Small intestine (tissue), 7 donors: ENCODE results near the gene TNRC6B. TPM values are rescaled to one million over a fixed set of nuclear protein-coding genes. Genes with fewer than 3 reads are reported as not detected.

Source experiments
- DNase-seq, 2 donors: peaks; one replicate each; pipeline versions ENCODE4 v3.0.0 to v3.0.0-alpha.2; 2013
- FAIRE-seq: peaks from 2 replicates; lab custom pipeline; 2012; peaks lifted over from hg19 to GRCh38; lab: Jason Lieb, UNC
- H3K27ac ChIP-seq, 3 donors: one replicate each; pipeline ENCODE4 v1.5.1; 2013; ENCODE audit warnings: low read length in 2 of 3, mild to moderate bottlenecking in 2 of 3, control low read depth in 1 of 3, inconsistent platforms in 1 of 3, low read depth in 1 of 3, moderate library complexity in 1 of 3
- H3K27me3 ChIP-seq, 3 donors: one replicate each; pipeline ENCODE4 v1.6.1; 2013; ENCODE audit warnings: low read length in 3 of 3, inconsistent platforms in 1 of 3; ENCODE audit not compliant: control insufficient read depth in 3 of 3, insufficient read depth in 3 of 3
- H3K36me3 ChIP-seq, 3 donors: one replicate each; pipeline ENCODE4 v1.6.1; 2013; ENCODE audit warnings: low read length in 3 of 3, inconsistent platforms in 1 of 3, low read depth in 1 of 3, mild to moderate bottlenecking in 1 of 3, moderate library complexity in 1 of 3; ENCODE audit not compliant: control insufficient read depth in 3 of 3, insufficient read depth in 2 of 3
- H3K4me1 ChIP-seq, 3 donors: one replicate each; pipeline ENCODE4 v1.6.1; 2013; ENCODE audit warnings: low read length in 2 of 3, inconsistent platforms in 1 of 3, low read depth in 1 of 3, mild to moderate bottlenecking in 1 of 3, moderate library complexity in 1 of 3; ENCODE audit not compliant: control insufficient read depth in 3 of 3, insufficient read depth in 2 of 3
- H3K4me3 ChIP-seq, 3 donors: one replicate each; pipeline ENCODE4 v1.5.1; 2013; ENCODE audit warnings: low read length in 3 of 3, control low read depth in 1 of 3, inconsistent platforms in 1 of 3, low read depth in 1 of 3, mild to moderate bottlenecking in 1 of 3, moderate library complexity in 1 of 3
- H3K9me3 ChIP-seq, 2 donors: one replicate each; pipeline ENCODE4 v1.6.1; 2013; ENCODE audit warnings: low read depth in 1 of 2, low read length in 1 of 2; ENCODE audit not compliant: control insufficient read depth in 2 of 2, insufficient read depth in 1 of 2
- whole genome bisulfite sequencing, 3 donors: extraction: QIAGEN DNeasy Blood & Tissue Kit; methylation state at CpG; one replicate each; pipeline ENCODE4 v1.1.7; 2013; 5-methylcytosine and 5-hydroxymethylcytosine counted together
- polyA plus RNA-seq, 4 donors: library from polyadenylated mRNA; stranded (reverse) in 3 of 4; unstranded in 1 of 4; fragments of 200-250 nt in 3 of 4; fragments of 120-200 nt in 1 of 4; gene quantifications; one replicate each; pipeline versions ENCODE4 v1.2.1 to v1.2.3, GENCODE V29; 2013
- donor health status: healthy with polysubstance abuse.
- donor health status: control.
- donor health status: control.
- donor health status: Bipolar disorder and iron deficiency.
- donor health status: healthy.

The TNRC6B gene
- polyA plus RNA-seq, 4 donors = 2.2 to 9.6 (median 5.9) TPM

DNA sequence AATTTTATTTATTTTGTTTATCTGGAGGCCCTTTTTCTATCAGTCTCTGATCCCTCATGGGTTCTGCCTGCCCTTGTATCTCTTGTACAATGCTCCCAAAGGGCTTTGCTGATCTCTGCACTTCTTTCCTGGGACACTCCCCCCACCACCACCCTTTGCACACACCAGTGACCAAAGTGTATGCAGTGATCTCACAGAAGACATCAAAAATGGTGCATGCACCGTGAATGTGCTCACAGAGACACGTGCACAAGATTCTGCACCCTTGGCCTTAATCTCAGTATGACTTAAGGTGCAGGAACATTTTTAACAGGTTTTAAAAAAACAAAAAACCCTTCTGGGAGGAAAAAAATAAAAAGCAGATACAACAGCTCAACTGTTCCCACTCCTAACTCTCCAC, 156.3 kb downstream of the TNRC6B start:
- DNase-seq = no peak
- FAIRE-seq = no peak
- H3K36me3 ChIP-seq = peaks cover 0 to 28% (median 0%) of the 10 kb centered on the region in 3 donors

DNA sequence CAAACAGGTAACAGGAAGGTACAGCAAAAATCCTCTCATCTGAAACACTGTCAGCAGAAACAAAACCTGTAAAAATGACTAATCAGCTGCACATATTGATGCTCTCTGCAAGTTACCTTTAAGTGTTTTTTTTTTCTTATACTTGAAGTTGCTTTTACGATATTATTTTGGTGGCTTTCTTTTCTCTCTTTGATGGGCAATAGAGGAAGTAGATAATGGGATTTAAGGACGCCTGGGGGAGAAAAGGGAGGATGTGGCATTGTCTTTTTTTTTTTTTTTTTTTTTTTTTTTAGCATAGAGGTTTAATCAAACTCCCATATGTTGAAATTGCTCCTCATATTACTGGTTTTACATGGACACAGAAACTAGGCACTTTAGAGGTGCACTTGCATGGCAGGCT, 157.2 kb downstream of the TNRC6B start:
- Histone ChIP-seq H3K27me3 (no peaks in the 10 kb centered on the region), H3K9me3 (no peaks in the 10 kb centered on the region), H3K4me1 (peaks cover 0 to 2% (median 0%) of the 10 kb centered on the region in 3 donors), H3K4me3 (no peak overlapping the region), H3K27ac (no peak overlapping the region), H3K36me3 (peaks cover 0 to 25% (median 0%) of the 10 kb centered on the region in 3 donors)
- 46 to 68% (median 48%) methylated on average over 2 of the region's 2 CpGs for WGBS, 3 donors
- DNase-seq (no peak), FAIRE-seq (no peak)

More for the DNA sequence above, 156.3 kb downstream of the TNRC6B start:
- Histone ChIP-seq H3K4me3 (no peak overlapping the region), H3K27ac (no peak overlapping the region), H3K9me3 (no peaks in the 10 kb centered on the region), H3K4me1 (peaks cover 0 to 2% (median 0%) of the 10 kb centered on the region in 3 donors), H3K27me3 (no peaks in the 10 kb centered on the region)
- 72 to 78% (median 75%) methylated on average over 2 of the region's 2 CpGs for WGBS, 3 donors

DNA sequence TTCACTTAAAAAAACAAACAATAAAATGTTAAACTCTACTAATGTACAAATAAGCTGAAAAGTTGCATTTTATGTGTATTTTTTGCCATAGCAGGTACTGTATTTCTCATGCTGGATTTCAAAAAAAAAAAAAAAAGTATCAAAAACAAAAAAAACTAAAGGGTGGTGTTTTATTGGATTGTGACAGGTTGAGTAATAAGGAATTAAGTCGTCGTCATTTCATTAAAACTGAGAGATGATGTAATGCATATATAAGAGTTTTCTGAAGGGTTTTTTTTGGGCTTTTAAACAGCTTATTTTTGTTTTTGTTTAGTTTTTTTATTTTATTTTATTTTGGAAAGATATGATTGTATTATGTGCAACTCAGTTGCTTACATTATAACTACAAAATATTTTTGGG, 157.6 kb downstream of the TNRC6B start:
- no peak overlapping the region for H3K27ac ChIP-seq
- FAIRE-seq (no peak), DNase-seq (no peak)
- H3K4me1 ChIP-seq = peaks cover 0 to 2% (median 0%) of the 10 kb centered on the region in 3 donors
- WGBS, 3 donors = 41 to 45% (median 44%) methylated on average over 2 of the region's 2 CpGs
- H3K9me3 ChIP-seq = no peaks in the 10 kb centered on the region
- no peaks in the 10 kb centered on the region for H3K27me3 ChIP-seq
- no peak overlapping the region for H3K4me3 ChIP-seq
- H3K36me3 ChIP-seq = peaks cover 0 to 25% (median 0%) of the 10 kb centered on the region in 3 donors

DNA sequence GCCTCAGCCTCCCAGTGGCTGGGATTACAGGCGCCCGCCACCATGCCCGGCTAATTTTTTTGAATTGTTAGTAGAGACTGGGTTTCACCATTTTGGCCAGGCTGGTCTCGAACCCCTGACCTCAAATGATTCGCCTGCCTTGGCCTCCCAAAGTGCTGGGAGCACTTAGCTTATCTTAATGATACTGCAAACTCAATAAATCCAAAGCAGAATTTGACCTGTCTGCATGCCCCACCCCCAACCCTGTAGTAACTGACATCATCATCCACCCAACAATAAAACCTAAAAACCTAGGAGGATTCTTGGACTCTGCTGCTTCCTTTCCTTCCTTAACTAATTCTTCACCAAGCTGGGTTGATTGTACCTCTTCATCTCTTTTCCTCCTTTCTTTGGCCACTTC, 162.3 kb downstream of the TNRC6B start:
- no peak overlapping the region for H3K27ac ChIP-seq
- H3K36me3 ChIP-seq = peaks cover 0 to 7% (median 0%) of the 10 kb centered on the region in 3 donors
- H3K4me1 ChIP-seq = peaks cover 0 to 2% (median 0%) of the 10 kb centered on the region in 3 donors
- WGBS, 3 donors = 59 to 83% (median 82%) methylated on average over 5 of the region's 5 CpGs
- peak; percentile 32 to 65 for DNase-seq
- H3K4me3 ChIP-seq = no peak overlapping the region
- H3K27me3 ChIP-seq = no peaks in the 10 kb centered on the region
- H3K9me3 ChIP-seq = no peaks in the 10 kb centered on the region
- FAIRE-seq = no peak

DNA sequence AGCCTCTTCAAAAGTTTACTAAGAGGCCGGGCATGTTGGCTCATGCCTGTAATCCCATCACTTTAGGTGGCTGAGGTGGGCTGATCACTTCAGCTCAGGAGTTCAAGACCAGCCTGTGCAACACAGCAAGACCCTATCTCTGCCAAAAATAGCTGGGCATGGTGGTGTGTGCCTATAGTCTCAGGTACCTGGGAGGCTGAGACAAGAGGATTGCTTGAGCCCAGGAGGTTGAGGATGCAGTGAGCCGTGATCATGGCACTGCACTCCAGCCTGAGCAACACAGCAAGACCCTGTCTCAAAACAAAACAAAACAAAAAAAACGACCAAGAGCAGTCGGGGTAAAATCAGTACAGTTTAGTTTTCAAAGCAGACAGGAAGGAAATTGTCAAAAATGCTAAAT, 163.9 kb downstream of the TNRC6B start:
- DNase-seq (no peak), FAIRE-seq (no peak)
- Histone ChIP-seq H3K27me3 (no peaks in the 10 kb centered on the region), H3K27ac (no peak overlapping the region), H3K4me1 (no peaks in the 10 kb centered on the region), H3K9me3 (no peaks in the 10 kb centered on the region), H3K36me3 (peaks cover 0 to 3% (median 0%) of the 10 kb centered on the region in 3 donors), H3K4me3 (no peak overlapping the region)
- 46 to 53% (median 46%) methylated on average over 4 of the region's 4 CpGs for WGBS, 3 donors

DNA sequence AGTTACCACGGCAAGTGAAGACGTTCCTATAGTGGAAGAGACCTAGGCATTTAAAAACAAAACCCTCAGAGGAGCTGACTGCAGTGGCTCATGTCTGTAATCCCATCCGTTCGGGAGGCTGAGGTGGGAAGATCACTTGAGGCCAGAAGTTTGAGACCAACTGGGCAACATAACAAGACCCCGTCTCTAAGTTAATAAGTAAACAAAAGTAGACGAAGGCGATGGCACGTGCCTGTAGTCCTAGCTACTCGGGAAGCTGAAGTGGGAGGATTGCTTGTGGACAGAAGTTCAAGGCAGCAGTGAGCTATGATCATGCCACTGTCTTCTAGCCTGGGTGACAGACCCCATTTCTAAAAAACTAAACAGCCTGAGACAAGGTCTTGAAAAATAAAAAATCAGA, 164.8 kb downstream of the TNRC6B start:
- Histone ChIP-seq H3K4me3 (no peak overlapping the region), H3K27ac (no peak overlapping the region), H3K27me3 (no peaks in the 10 kb centered on the region), H3K36me3 (no peaks in the 10 kb centered on the region), H3K4me1 (peaks cover 0 to 5% (median 2%) of the 10 kb centered on the region in 3 donors), H3K9me3 (no peaks in the 10 kb centered on the region)
- WGBS, 3 donors = 8 to 42% (median 36%) methylated on average over 9 of the region's 9 CpGs
- DNase-seq (no peak), FAIRE-seq (no peak)

DNA sequence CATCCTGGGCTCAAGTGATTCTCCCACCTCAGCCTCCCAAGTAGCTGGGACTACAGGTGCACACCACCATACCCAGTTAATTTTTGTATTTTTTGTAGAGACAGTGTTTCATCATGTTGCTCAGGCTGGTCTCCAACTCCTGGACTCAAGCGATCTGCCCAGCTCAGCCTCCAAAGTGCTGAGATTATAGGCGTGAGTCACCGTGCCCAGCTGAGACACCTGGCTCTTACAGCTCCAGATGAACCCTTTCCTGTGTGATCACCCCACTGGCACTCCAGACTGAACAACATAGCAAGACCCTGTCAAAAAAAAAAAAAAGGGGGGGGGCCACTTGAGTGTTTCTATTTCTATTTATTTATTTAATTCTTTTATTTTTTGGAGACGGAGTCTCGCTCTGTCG, 167.5 kb downstream of the TNRC6B start:
- DNase-seq = peak in 1 of 2 donors; percentile 68
- WGBS, 3 donors = 47 to 50% (median 49%) methylated on average over 6 of the region's 6 CpGs
- H3K27ac ChIP-seq = peak overlapping the region in 1 of 3 donors; percentile 92

DNA sequence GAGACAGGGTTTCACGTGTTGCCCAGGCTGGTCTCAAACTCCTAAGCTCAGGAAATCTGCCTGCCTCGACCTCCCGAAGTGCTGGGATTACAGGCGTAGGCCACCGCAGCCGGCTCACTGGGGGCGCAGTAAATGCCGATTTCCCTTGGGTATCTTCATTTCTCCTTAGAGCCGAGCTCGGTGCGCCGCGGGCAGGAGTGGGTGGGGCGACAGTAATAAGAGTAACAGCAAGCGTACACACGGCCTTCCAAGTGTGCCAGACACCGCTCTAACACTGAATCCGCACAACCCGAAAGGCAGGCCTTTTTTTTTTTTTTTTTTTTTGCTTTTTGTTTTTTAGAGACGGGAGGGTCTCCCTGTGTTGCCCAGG, 168.1 kb downstream of the TNRC6B start:
- H3K9me3 ChIP-seq = no peaks in the 10 kb centered on the region
- H3K4me3 ChIP-seq = peak overlapping the region; percentile 53 to 90 (median 70)
- H3K4me1 ChIP-seq = peaks cover 0 to 9% (median 6%) of the 10 kb centered on the region in 3 donors
- 0 to 1% (median 0%) methylated on average over 19 to 20 of the region's 20 CpGs for WGBS, 3 donors
- FAIRE-seq = no peak
- DNase-seq = peak in 1 of 2 donors; percentile 60
- peak overlapping the region; percentile 52 to 92 (median 83) for H3K27ac ChIP-seq
- no peaks in the 10 kb centered on the region for H3K27me3 ChIP-seq
- H3K36me3 ChIP-seq = peaks cover 0 to 20% (median 0%) of the 10 kb centered on the region in 3 donors

More for the DNA sequence above, 167.5 kb downstream of the TNRC6B start:
- H3K36me3 ChIP-seq = peaks cover 0 to 15% (median 0%) of the 10 kb centered on the region in 3 donors
- no peaks in the 10 kb centered on the region for H3K27me3 ChIP-seq
- H3K4me1 ChIP-seq = peaks cover 0 to 9% (median 6%) of the 10 kb centered on the region in 3 donors
- FAIRE-seq = no peak
- no peaks in the 10 kb centered on the region for H3K9me3 ChIP-seq
- H3K4me3 ChIP-seq = peak overlapping the region in 1 of 3 donors; percentile 90
